SK-N-DZ (cell line): ENCODE measurements around the gene CDKL1.

Source experiments
- small RNA-seq, 2 experiments: library from RNA; depleted of rRNA; stranded (forward); fragments of <200 nt; gene quantifications; one replicate each; pipeline ENCODE3, GENCODE V24; 2014

Gene CDKL1

Small RNAs within 50 kb of the gene (small RNA-seq; reads per million reads assigned to genes)
- 0 reads per million in 2 experiments for gene MIR4504
